Measurements from ENCODE around the gene ANO6.
"Not testable (repeated sequence)": the region's sequence is repeated elsewhere in the genome, so short reads cannot be mapped to it uniquely, and the experiment has no call there.

The ANO6 gene

GRCh38 chr12:45242180-45242579 is 26.3 kb downstream of the ANO6 start:
- no peak for DNase-seq (ENCODE audit: low read depth)

- DNase-seq (ENCODE audit: low read depth), result no peak
Measured at GRCh38 chr12:45243963-45244362, 28.1 kb downstream of the ANO6 start.

- no peak for DNase-seq (ENCODE audit: low read depth)
Measured at GRCh38 chr12:45244561-45245343, 28.9 kb downstream of the ANO6 start.

- no peak for DNase-seq (ENCODE audit: low read depth)
Measured at GRCh38 chr12:45246236-45246635, 30.3 kb downstream of the ANO6 start.

GRCh38 chr12:45247589-45247988 is 31.7 kb downstream of the ANO6 start:
- DNase-seq (ENCODE audit: low read depth), result no peak

- no peak for DNase-seq (ENCODE audit: low read depth)
Measured at GRCh38 chr12:45248095-45248494, 32.2 kb downstream of the ANO6 start.

- DNase-seq (ENCODE audit: low read depth), result no peak
Measured at GRCh38 chr12:45254254-45254653, 38.4 kb downstream of the ANO6 start.

GRCh38 chr12:45256721-45257120 is 40.8 kb downstream of the ANO6 start:
- DNase-seq (ENCODE audit: low read depth), result no peak

- no peak for DNase-seq (ENCODE audit: low read depth)
Measured at GRCh38 chr12:45257185-45257930, 41.5 kb downstream of the ANO6 start.

- no peak for DNase-seq (ENCODE audit: low read depth)
Measured at GRCh38 chr12:45259675-45260074, 43.8 kb downstream of the ANO6 start.

GRCh38 chr12:45260104-45260815 is 44.4 kb downstream of the ANO6 start:
- no peak for DNase-seq (ENCODE audit: low read depth)

- no peak for DNase-seq (ENCODE audit: low read depth)
Measured at GRCh38 chr12:45260854-45261253, 45.0 kb downstream of the ANO6 start.

- not testable (repeated sequence) for DNase-seq (ENCODE audit: low read depth)
Measured at GRCh38 chr12:45262185-45262584, 46.3 kb downstream of the ANO6 start.

GRCh38 chr12:45263587-45263986 is 47.7 kb downstream of the ANO6 start:
- DNase-seq (ENCODE audit: low read depth), result no peak

GRCh38 chr12:45268672-45269411 is 52.9 kb downstream of the ANO6 start:
- DNase-seq (ENCODE audit: low read depth), result no peak

- no peak for DNase-seq (ENCODE audit: low read depth)
Measured at GRCh38 chr12:45269412-45269751, 53.5 kb downstream of the ANO6 start.

GRCh38 chr12:45270951-45271350 is 55.1 kb downstream of the ANO6 start:
- DNase-seq (ENCODE audit: low read depth), result no peak

GRCh38 chr12:45273717-45274271 is 57.9 kb downstream of the ANO6 start:
- no peak for DNase-seq (ENCODE audit: low read depth)

- DNase-seq (ENCODE audit: low read depth), result no peak
Measured at GRCh38 chr12:45276154-45276755, 60.4 kb downstream of the ANO6 start.

GRCh38 chr12:45278447-45278846 is 62.6 kb downstream of the ANO6 start:
- DNase-seq (ENCODE audit: low read depth), result no peak

Measured in stimulated activated CD8-positive, alpha-beta memory T cell treated with anti-CD3 and anti-CD28 coated beads, Interleukin-15, amount 100 ng/mL, for 24 hours (primary cell).